Measurements from ENCODE around the gene PCNX2.
"Not testable (repeated sequence)": the region's sequence is repeated elsewhere in the genome, so short reads cannot be mapped to it uniquely, and the experiment has no call there.

Gene PCNX2

DNA sequence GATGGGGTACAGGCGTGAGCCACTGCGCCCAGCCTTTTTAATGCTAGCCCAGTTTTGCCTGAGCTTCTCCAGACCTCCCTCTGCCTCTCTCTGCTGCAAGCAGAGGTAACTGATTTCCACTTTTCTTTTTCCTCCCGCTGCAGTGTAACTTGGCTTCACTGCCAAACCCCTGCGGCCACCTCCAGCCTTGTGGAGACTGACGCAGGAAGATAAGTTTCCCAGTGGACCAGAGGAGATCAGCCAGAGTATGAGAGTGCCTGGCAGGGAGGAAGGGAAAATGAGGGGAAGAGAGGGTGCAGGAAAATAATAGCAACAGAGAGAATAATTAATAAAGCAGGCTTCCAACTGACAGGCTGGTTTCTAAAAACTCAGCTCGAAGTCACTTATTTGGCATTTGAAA lies 143.7 kb downstream of the PCNX2 start:
- DNase-seq (ENCODE audit: low spot score), result no peak

DNA sequence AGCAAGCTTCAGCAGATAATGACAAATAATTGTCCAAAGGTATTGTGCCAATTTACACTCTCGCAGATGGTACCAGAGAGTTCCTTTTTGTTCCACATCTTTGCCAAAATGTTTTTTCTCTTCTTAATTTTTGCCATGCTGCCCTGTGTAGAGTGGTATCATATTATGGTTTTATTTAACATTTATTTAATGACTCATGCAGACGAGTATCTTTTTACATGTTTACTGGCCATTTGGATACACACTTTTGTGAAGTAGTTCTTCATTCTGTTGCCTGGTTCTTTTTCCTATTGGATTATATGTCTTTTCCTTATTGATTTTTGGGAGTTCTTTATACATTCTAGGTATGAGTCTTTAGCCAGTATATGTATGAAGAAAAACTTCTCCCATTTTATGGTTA lies 151.1 kb downstream of the PCNX2 start:
- no peak for DNase-seq (ENCODE audit: low spot score)

DNA sequence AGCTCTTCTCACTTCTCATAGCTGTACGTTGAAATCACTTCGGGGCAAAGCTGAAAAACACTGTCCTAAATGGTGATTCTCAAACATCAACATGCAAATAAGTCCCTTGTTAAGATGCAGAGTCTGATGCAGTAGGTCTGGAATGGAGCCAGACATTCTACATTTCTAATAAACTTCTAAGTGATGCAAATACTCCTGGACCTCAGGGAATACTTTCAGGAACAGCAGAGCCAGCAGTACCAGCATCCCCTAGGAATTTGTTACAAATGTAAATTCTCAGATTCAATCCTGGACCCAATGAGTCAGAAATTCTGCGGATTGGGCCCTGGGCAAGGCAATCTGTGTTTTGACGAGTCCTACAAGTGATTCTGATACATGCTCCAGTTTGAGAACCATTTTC lies 152.3 kb downstream of the PCNX2 start:
- DNase-seq (ENCODE audit: low spot score), result no peak

DNA sequence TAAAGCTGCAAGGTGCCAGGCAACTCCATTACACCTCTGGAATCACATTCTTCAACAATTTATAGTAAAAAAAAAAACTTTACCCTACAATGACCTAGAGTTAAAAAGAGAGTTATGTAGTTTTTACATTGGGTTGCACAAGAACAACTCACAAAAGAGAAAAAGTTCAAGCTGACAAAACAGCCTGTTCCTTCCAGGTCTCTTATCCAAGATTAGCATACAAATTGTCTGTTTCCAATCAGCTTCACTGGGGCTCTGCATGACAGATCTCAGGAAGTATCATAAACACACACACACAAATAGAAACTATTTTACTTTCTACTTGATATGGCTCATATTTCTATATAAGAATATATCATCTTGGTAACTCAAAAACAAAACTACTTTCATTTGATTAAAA lies 154.6 kb downstream of the PCNX2 start:
- no peak for DNase-seq (ENCODE audit: low spot score)

DNA sequence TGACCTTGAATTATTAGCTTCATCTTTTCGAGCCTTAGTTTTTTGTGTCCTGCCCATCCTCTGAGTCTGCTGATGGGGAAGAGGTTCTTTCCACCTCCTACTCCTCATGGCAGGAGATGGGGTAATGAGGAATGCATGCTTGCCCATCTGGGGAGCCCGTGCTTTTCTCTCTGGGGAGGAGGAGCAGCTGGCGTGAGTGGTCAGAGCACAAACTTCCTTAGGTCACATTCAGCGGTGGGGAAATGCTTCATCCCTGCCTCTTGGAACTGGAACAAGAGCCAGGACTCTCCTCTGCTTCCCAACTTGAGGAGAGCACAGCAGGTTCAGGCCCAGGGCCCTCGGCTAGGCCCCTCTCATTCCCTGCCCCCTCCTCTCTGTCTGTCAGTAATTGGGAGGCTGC lies 155.0 kb downstream of the PCNX2 start:
- DNase-seq (ENCODE audit: low spot score), result no peak

DNA sequence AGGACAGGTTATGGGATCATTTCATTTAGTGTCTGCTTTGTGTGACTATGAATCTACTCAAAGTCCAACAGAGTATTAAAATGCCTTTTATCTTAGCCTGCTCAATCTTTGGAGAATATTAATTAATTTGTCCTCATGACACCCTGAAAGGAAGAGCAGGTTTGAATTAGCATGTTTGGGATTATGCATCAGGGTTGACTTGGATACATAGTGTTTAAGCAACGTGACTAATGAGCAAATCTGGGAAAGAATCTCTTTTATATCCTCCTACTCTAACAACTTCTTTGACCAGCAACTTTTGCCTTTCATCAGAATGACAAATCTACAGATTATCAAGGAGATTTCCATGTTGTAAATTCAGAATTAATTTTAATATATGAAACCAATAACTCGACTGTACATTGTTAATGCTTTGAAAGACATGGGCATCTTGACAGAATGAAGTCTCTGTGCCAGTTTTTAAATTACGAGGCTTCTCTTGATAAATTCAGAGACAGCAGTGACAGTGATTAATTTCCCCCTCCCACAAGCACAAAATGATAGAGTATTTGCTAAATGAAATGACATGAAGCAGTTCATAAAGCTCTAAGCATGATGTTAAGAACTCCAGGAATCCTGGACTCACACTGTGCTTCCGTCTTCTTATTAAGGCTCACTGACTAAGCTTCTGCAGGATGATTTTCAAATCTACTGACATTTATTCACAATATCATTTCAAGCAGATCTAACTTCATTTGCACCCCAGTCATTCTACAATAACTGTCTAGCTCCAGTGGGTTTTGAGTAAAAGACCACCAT lies 156.5 kb downstream of the PCNX2 start:
- no peak for DNase-seq (ENCODE audit: low spot score)

DNA sequence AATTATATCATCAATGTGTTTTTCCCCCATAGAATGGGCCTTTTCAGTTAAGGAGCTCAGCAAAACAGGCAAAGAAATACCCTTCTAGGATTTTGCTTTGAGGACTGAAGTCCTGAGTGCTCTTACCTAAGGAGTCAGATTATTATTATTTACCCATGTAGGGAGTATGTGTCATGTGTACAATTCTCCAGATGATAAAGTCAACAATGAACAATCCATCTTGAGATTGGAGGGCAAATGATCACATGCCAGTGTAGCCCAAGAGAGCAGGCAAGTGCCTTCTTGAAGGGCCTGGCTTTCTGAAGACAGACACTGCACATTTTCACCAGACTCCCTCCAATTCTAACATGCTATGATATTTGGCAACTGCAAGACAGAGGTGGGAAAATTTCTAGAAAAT lies 159.7 kb downstream of the PCNX2 start:
- no peak for DNase-seq (ENCODE audit: low spot score)

DNA sequence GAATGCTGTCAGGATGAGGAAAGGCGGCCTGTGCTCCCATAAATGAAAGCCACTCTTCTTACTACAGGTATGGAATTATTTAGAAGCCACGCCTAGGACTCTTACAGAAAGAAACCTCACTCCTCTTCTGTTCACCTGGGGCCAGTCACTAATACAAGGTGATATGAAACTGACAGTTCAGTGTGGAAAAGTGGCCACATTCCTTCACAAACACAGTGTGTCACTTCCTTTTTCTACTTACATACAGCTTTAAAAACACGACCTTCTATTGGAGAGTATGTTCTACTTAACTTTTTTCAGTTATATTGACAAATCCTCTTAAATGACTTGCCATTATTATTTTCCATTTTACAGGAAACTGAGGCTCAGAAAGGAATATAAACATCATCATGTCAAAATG lies 163.1 kb downstream of the PCNX2 start:
- no peak for DNase-seq (ENCODE audit: low spot score)

DNA sequence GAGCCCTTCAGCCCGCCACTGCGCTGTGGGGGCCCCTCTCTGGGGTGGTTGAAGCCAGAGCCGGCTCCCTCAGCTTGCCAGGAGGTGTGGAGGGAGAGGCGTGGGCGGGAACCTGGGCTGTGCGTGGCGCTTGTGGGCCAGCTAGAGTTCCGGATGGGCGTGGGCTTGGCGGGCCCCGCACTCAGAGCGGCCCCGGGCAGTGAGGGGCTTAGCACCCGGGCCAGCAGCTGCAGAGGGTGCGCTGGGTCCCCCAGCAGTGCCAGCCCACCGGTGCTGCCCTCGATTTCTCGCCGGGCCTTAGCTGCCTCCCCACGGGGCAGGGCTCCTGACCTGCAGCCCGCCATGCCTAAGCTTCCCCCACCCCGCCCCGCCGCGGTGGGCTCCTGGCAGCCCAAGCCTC lies 166.5 kb downstream of the PCNX2 start:
- not testable (repeated sequence) for DNase-seq (ENCODE audit: low spot score)

DNA sequence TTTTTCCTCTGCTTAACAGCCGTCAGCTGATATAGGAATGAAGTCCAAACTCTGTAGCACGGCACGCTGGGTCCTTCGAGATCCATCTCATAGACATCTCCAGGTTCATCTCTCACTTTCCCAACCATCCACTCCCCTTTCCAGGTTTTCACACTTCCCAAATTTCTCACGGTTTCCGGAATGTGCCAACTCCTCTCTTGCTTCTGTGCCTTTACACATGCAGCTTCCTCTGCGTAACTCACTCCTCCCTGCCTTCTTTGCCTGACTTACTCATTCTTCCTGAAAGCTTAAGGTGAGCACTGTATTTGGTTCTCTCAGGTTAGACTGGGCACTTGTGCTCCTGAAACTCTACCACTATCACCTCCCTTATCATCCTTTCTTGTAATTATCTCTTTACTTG lies 168.4 kb downstream of the PCNX2 start:
- no peak for DNase-seq (ENCODE audit: low spot score)

DNA sequence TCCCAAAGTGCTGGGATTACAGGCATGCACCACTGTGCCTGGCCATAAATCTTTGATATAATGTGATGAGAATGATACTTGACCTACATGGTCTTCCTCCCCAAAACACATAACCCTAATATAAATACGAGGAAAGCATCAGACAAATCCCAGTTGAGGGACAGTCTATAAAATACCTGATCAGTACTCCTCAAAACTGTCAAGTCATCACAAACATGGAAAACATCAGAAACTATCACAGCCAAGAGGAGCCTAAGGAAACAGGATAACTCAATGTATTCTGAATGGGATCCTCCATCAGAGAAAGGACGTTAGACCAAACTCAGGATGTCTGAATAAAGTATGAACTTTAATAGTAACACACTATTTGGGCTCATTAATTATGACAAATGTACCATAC lies 172.7 kb downstream of the PCNX2 start:
- DNase-seq (ENCODE audit: low spot score), result no peak

DNA sequence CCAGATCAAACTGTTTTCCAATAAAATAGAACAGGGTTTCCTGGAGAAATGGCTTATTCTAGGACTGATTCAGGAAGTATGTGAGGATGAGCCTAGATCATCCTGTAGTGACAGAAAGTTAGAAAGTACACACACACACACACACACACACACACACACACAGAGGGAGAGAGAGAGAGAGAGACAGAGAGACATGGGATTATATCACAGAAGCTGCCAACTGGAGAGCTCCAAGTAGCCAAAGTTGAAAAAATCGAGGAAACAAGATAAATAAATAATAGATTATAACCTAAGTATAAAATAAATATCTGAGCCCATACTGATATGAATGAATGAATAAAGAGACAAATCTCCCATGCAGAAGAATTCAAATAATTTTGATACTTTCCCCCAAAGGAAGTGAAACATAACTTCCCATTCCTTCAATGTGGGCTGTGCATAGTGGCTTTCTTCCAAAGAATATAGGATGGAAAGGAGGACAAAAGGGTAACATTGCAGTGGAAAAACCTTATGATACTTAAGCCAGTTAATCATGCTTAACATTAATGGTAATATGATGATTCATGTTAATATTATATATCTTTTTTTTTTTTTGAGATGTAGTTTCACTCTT lies 173.5 kb downstream of the PCNX2 start:
- DNase-seq (ENCODE audit: low spot score), result no peak

DNA sequence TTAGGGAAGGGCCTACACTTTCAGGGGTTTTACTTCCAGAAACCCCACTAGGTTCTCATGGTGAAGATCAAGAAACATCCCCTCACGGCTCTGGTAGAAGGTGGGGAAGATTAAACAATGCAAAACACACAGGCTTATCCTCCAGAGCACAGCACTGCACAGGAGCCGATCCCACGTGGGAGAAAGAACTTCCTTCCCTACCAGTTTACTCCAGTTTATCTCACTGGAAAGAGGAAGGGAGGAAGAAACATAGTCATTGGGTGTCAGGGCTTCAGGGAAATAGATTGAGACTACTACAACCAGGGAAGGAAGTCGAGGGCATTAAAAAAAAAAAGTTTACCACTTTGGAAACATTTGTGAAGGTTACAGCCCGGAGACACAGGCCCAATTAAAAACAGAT lies 180.7 kb downstream of the PCNX2 start:
- DNase-seq (ENCODE audit: low spot score), result no peak

DNA sequence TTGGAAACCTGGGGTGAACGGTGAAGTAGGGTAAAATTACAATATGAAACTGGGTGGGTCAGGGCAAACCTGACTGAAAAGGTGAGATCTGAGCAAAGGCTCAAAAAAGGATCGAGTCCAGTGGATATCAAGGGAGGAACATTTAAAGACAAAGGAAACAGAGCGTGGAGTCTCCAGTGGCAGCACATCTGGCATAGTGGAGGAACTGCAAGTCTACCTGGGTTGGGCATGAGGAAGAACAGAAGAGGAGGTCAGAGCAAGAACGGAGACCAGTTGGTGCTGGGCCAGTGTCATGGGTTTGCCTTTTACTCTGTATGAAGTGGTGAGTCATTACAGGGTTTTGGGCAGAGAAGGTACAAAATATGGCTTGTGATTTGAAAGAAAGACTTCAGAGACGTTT lies 181.4 kb downstream of the PCNX2 start:
- no peak for DNase-seq (ENCODE audit: low spot score)

DNA sequence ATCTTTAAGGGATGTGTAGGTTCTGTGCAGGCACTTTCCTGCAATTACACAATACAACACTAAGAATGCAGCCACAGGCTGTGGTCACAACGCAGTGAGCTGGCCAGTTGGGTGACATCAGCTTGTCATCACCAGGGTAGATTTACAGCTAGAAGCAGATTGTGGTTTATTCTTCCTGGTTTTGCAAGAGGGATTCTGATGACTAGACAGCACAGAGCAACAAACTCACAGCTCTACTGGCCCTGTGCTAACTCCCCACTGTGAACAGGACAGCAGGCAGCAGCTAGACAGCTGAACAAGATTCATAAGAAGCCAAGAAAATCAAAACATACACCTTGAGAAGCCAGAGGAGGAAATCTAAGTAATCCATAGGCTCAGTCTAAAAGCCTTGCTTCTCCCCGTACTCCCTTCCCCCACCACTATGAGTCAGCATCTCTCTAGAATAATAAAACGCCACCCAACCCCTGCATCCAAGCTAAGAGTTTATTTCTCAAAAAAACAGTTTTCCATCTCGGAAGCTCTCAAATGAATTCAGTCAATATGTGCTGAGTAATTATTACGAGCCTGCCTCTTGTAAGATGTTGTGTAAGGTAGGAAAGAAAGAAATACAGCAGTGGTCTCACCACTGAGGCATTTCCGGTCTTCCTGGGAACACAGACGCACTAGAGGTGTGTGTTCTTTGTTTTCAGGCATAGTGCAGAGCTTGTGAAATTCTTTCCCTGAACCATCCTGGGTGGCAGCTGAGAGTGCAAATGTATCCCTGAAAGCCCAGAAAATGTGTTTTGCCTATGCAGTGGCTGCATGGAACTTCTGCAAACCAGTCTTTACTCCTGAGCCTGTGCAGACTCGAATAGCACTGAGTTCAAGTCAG lies 182.3 kb downstream of the PCNX2 start:
- no peak for DNase-seq (ENCODE audit: low spot score)

DNA sequence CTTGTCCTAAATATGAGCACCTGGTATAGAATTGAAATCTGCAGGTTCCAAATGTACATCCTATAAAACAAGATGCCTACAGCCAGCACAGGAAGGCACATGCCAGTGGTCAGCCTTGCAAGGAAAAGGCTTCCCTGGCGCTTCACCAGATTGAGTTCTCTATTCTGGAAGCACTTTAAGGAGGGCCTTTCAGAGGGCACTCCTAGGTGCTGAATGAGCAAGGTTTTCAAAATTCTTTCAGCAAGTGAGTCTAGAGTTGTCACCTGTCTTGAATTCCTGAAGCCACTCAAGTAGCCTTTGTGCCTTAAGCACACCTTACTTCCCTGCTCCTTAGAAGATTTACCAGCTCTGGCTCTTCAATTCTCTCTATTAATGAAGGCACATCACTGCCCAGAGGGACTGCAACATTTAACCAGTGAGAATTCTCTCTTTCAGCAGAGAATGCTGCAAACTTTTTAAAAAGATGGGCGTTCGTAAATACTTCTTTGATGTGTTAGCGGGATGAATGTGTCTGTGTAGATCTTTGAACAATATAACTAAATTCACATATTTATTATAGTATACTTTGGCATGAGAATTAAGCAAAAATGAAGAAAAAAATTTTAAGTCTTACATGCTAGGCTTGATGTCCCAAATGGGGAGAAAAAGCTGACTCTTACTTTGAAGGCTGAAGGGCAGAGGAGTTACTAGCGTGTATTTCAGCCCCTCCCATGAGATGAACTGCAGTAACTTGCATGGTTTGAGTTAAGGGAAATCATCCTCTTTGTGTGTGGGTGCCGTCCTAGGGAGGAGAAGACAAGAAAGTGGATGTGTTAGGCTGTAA lies 183.1 kb downstream of the PCNX2 start:
- DNase-seq (ENCODE audit: low spot score), result no peak

DNA sequence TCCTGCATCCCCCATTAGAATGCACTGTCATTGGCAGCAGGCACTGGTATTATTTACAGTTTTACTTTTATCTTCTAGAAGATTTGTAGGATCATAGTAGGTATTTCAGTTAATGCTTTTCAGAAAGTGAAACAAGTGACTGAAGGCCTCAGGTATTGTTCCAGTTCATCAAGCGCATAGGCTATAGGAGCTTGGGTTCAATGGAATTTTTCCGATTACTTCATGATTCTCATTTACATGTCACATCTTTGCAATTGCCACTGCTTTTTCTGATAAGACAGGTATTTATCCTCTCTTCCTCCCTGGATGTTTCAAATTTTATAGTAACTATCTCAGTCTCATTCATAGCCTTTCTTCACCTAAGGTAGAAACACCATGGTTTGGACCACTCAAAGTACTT lies 183.8 kb downstream of the PCNX2 start:
- DNase-seq (ENCODE audit: low spot score), result no peak

DNA sequence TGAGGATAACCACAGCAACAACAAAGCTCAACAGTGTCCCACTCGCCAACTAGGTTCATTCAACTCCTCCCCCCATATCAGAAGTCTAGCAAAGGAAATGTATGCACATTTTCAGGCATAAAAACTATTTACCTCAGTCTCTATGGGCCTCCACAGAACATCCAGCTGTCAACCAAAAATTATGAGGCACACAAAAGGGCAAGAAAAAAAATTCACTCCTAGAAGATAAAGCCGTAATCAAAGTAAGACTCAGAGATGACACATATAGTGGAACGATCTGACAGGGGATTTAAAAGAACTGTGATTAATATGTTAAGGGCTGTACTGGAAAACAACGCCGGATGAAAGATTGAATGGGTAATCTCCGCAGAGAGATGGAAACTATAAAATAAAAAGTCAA lies 186.4 kb downstream of the PCNX2 start:
- no peak for DNase-seq (ENCODE audit: low spot score)

DNA sequence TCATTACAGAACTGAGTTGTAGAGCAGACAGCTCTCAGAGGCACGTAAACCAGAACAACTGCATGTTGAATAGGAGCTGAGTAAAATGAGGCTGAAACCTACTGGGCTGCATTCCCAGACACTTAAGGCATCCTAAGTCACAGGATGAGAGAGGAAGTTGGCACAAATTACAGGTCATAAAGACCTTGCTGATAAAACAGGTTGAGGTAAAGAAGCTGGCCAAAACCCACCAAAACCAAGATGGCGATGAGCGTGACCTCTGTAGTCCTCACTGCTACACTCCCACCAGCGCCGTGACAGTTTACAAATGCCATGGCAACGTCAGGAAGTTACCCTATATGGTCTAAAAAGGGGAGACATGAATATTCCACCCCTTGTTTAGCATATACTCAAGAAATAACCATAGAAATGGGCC lies 187.8 kb downstream of the PCNX2 start:
- not testable (repeated sequence) for DNase-seq (ENCODE audit: low spot score)

DNA sequence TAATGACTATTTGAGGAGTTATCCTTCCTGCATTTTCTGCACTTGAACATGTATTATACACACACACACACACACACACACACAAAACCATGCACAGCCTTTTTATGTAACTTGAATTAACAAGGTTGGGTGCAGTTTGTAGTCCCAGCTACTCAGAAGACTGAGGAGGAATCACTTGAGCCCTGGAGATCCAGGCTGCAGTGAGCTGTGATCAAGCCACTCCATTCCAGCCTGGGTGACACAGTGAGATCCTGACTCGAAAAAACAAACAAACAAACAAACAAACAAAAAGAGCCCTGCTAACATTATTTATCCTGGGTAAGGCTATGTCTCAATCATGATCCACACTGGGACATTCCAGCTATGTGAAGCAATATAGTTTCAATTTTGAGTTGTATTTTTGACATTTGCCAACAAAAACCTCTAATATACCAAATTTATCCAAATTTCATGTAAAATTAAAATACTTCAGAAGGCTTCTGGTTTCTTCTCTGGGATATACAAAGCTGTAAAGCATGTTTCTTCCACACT lies 188.3 kb downstream of the PCNX2 start:
- no peak for DNase-seq (ENCODE audit: low spot score)

DNA sequence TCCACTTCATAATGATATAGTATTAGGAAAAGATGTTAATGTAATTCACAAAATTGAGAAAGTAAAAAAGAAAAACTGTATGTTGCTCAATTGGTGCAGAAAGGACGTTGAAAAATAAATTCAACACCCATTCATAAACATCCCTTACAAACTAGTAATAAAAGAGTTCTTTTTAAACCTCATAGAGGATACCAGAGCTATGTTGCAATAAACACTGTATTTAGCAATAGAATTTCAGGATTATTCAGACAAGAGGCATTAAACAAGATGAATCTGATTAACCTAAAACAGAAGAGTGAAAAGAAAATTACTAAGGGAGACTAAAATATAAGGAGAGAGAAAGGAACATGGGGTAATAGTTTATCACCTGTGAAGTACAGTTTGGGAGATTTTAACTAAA lies 190.3 kb downstream of the PCNX2 start:
- no peak for DNase-seq (ENCODE audit: low spot score)

DNA sequence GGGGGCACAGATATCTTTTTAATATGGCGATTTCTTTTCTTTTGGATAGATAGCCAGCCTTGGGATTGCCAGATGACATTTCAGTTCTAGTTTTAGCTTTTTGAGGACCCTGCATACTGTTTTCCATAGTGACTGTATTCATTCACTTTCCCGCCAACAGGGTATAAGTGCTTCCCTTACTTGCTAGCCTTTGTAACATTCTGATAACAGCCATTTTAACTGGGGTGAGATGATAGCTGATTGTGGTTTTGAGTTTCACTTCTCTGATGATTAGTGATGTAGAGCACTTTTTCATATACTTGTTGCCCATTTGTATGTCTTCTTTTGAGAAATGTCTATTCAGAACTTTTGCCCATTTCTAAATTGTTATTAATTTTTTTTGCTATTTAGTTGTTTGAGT lies 193.2 kb downstream of the PCNX2 start:
- DNase-seq (ENCODE audit: low spot score), result no peak

Measured in hematopoietic multipotent progenitor cell treated with erythropoietin and hydrocortisone succinate and interleukin-3 and kit ligand, for 17 days (in vitro differentiated cells).